Stimulated activated CD4-positive, alpha-beta T cell treated with anti-CD3 and anti-CD28 coated beads, Interleukin-15, amount 100 ng/mL, for 1 hour (primary cell): ENCODE data around the gene AQP10.
"Not testable (repeated sequence)": the region's sequence is repeated elsewhere in the genome, so short reads cannot be mapped to it uniquely, and the experiment has no call there.

Experiments used
- DNase-seq, 2 donors: peaks; one replicate each; pipeline ENCODE4 v3.0.0-alpha.2; 2020; ENCODE audit warnings: low read depth in 1 of 2, low spot score in 1 of 2

AQP10 gene

GRCh38 chr1:154323493-154323892 is 2.6 kb downstream of the AQP10 start:
- DNase-seq, result no peak

GRCh38 chr1:154324241-154324640 is 3.3 kb downstream of the AQP10 start:
- DNase-seq, result no peak

GRCh38 chr1:154324669-154325582 is 4.0 kb downstream of the AQP10 start, which contains the start of gene ATP8B2:
Gene ATP8B2 (plus strand): TSS chr1:154325525. CDS start chr1:154328142, 2,617 bp downstream.
- peak; percentile 62 to 64 for DNase-seq

GRCh38 chr1:154325583-154326545 is 5.0 kb downstream of the AQP10 start:
- DNase-seq, result no peak

- no peak for DNase-seq
Measured at GRCh38 chr1:154326546-154327465, 5.9 kb downstream of the AQP10 start.

GRCh38 chr1:154327466-154328317 is 6.8 kb downstream of the AQP10 start:
- DNase-seq, result no peak

GRCh38 chr1:154328318-154329151 is 7.6 kb downstream of the AQP10 start:
- DNase-seq, result peak; percentile 81 to 85

- no peak for DNase-seq
Measured at GRCh38 chr1:154329152-154329521, 8.2 kb downstream of the AQP10 start.

GRCh38 chr1:154329551-154330131 is 8.7 kb downstream of the AQP10 start:
- no peak for DNase-seq

GRCh38 chr1:154330669-154331068 is 9.8 kb downstream of the AQP10 start:
- DNase-seq, result no peak

- no peak for DNase-seq
Measured at GRCh38 chr1:154334079-154335024, 13.5 kb downstream of the AQP10 start.

GRCh38 chr1:154335025-154335714 is 14.3 kb downstream of the AQP10 start:
- DNase-seq, result peak; percentile 82 to 83

GRCh38 chr1:154337253-154337894 is 16.5 kb downstream of the AQP10 start:
- DNase-seq, result no peak

GRCh38 chr1:154338875-154339274 is 18.0 kb downstream of the AQP10 start:
- no peak for DNase-seq

- DNase-seq, result not testable (repeated sequence)
Measured at GRCh38 chr1:154341366-154341765, 20.5 kb downstream of the AQP10 start.

- no peak for DNase-seq
Measured at GRCh38 chr1:154342132-154342531, 21.2 kb downstream of the AQP10 start.
